ENCODE data around the gene PSMC1. TPM values are rescaled to one million over a fixed set of nuclear protein-coding genes. Genes with fewer than 3 reads are reported as not detected.

PSMC1 gene
- 83.7 and 120 TPM in 2 replicates for total RNA-seq

GRCh38 chr14:90256354-90257131 is at the start of gene PSMC1:
PSMC1 (plus strand) TSS chr14:90256553; CDS start chr14:90256598, 45 bp downstream.

Other genes with a start within 250 kb of the PSMC1 start
- not detected in 2 replicates for gene KCNK13, start 194.6 kb upstream of the PSMC1 start, total RNA-seq
- gene NRDE2, start 75.4 kb downstream of the PSMC1 start, total RNA-seq, result 13.6 and 16.6 TPM in 2 replicates
- 296 and 363 TPM in 2 replicates for gene CALM1, start 140.5 kb downstream of the PSMC1 start, total RNA-seq